GM21723 (cell line): ENCODE results near the gene SOX13.
"Not testable (repeated sequence)": the region's sequence is repeated elsewhere in the genome, so short reads cannot be mapped to it uniquely, and the experiment has no call there.

Experiments used
- ATAC-seq: cut with Tn5 transposase; IDR thresholded peaks from one replicate; pipeline ENCODE4 v1.9.1; 2021; ENCODE audit warnings: mild to moderate bottlenecking, moderate library complexity; ENCODE audit not compliant: unreplicated experiment

The SOX13 gene

GRCh38 chr1:204072931-204073836 is at the start of gene SOX13:
TSS of gene SOX13 (plus strand) at chr1:204073115. CDS start at chr1:204112916, 39,801 bp downstream.
- ATAC-seq: no peak

- no peak for ATAC-seq
Measured at GRCh38 chr1:204025917-204026707, 46.8 kb upstream of the SOX13 start.

DNA sequence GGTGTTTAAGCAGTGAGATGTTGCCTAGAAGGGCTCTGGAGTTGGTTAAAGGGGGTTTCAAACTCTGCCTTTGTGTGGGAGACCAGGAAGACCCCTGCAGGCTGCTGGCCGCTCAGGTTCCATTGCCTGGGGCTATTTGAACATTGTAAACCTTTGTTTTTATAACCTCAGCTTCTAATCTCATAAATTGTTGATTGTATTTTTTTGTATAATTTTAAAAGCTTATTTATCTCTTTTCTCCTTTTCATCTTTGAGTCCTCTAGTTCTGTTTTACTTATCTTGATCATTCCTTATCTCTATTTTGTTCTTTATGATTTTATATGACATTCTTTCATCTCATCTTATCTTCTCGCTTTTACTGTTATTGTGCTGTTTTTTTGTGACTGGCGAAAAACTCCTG is 45.5 kb upstream of the SOX13 start:
- no peak for ATAC-seq

GRCh38 chr1:204029016-204029415 is 43.9 kb upstream of the SOX13 start:
- no peak for ATAC-seq

DNA sequence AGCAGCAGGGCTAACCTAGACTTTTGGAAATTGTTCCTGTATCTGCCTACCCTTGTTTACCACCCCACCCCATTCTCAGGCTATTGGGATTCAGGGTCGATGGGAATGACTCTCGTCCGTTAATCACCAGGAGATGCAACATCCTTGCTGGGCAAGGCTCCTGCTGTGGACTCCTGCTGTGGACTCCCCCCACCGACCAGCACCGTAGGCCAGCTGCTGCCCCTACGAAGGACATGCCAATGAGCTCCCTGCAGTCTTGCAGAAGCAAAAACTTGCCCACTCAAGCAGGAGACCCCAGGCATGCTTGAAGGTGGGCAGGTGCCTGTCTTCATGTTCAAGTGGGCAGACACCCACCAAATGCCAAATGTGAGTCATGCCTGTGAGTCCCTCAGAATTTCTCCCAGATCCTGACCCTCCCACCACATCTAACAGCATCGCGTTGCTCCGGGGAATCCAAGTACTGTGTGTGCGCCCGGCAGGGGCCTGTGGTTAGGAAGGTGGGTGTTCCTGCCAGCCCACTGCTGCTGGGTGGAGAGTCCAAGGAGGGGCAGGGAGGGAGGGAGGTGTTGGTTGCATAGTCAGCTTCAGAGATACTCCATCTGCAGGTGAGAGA is 41.7 kb upstream of the SOX13 start:
- no peak for ATAC-seq

- no peak for ATAC-seq
Measured at GRCh38 chr1:204032642-204033235, 40.2 kb upstream of the SOX13 start.

DNA sequence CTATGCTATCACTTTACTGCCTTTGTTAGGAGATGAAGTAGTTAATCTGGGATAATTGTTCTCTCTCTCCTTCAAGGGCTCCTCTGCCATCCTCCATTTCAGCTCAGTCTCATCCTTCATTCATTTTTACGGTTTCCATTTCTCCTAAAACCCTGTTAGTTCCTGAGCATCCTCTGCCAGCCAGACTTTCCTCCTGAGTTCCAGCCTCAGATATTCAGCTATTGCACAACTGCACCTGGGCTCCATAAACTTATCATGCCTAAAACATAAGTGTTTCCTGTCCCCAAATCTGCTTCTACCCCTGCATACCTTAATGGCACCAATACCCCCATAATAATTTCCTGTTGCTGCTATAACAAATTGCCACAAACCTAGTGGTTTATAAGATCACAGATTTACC is 39.6 kb upstream of the SOX13 start:
- ATAC-seq: no peak

DNA sequence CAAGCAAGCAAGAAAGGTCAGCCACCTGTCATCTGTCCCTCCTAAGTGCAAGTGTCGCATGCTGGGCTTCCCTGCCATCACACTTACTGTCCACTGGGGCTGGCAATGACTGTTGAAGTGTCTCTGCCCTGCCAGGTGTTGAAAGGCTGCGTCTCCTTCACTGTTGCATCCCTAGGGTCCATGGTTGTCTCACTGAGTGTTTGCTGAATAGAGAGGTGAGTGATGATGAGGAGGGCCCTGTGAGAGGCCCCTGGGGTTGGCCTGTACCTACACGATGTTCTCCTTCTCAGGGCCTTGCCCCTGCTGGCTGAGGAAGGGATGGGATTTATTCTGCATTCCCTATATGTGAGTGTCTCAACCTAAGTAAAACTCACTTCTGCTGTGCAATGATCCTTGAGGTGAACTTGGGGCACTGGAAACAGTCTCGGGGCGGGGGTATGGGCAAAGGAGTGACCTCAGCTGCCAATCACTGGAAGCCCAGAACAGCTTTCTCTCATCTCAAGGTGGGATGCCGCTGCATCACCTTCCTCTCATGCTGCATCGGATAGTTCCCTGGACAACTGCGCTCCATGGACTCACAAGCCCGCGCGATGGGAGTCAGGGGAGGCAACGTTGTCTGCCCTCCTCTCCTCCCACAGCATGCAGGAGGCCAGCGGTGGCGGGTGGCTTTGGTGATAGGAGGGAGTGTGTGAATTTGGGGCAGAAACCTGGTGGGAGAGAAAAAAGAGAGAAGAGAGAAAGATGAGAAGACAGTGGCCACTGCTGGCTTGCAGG is 35.8 kb upstream of the SOX13 start:
- ATAC-seq: no peak

DNA sequence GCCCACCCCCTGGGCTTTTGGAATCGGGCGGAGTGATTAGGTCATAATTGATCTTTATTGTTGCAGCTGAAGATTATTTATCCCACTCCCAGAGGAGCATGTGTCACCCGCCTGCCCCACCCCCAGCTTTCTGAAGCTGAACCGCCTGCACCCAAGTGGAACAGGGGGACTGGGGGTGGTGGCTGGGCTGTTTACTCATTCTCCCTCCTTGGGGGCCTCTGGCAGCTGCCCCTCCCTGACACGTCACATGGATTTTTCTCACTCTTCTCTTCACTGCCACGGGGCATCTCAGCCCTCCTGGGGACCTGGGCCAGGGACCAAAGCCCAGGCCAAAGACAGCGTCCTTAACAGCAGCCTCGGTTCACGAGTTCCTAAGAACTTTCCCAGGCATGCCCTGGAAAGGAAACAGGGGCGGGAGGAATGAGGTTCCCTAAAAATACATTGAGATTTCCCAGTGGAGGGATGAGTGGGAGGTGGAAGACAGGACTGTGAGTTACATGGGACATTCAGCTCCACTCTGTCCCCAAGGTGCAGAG is 31.6 kb upstream of the SOX13 start:
- ATAC-seq: no peak

DNA sequence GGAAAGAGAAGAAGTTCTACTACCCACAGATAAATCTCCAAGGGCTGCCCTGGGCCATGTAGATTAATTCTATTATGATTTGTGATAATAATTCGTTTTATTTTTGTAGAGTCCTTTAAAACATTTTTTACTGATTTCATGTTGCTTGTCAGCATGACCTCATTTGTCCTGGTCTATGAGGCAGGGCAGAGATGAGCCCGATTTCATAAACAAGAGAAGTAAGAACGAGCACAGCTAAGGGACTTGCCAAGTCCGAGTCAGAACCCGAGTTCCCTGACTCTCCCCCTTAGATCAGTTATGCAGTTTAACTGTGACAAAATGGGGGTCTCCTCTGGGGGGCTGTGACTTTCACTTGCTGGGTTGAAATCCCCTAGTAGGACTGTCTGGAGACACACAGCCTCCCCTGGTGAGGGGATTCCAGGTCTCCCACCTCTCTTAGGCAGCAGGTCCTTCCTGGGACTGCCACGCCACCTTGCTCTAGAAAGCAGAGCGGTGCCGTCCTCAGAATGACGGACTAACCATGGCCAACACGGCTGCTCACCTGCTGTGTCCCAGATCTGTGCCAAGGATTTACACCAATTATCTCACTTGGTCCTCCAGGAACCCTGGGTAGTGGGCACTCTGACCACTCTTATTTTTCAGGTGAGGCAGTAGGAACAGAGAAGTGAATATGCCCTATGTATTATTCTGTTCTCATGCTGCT is 31.0 kb upstream of the SOX13 start:
- ATAC-seq: no peak

DNA sequence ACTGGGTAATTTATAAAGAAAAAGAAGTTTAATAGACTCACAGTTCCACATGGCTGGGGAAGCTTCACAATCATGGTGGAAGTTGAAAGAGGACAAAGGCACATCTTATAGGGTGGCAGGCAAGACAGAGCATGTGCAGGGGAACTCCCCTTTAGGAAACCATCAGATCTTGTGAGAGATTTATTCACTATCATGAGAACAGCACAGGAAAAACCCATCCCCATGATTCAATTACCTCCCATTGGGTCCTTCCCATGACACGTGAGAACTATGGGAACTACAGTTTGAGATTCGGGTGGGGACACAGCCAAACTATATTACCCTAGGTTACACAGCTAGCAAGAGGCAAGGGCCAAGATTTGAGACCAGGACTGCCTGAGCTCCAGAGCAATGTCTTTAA is 30.4 kb upstream of the SOX13 start:
- no peak for ATAC-seq

GRCh38 chr1:204043680-204044079 is 29.2 kb upstream of the SOX13 start:
- no peak for ATAC-seq

- ATAC-seq: no peak
Measured at GRCh38 chr1:204044448-204044847, 28.5 kb upstream of the SOX13 start.

GRCh38 chr1:204045430-204045829 is 27.5 kb upstream of the SOX13 start:
- no peak for ATAC-seq

DNA sequence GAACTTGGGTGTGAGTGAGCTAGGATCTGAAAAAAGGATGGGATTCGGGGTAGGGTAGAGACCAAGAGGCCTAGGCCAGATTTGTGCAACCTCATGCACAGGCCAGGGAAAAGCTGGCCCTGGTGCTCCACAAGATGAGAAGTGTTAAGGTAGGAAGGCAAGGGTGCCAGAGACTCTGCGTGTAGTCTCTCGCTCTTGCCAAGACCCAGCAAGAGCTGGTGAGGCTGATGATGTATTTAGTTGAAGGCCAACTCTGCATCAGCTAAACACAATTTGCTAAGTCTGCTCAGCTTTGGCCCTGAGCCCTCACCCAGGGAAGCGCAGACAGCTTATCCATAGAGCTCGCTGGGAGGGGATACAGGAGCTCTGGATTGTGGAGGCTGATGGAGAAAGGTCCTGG is 26.6 kb upstream of the SOX13 start:
- ATAC-seq: no peak

- ATAC-seq: not testable (repeated sequence)
Measured at GRCh38 chr1:204048796-204049195, 24.1 kb upstream of the SOX13 start.

GRCh38 chr1:204051258-204051657 is 21.7 kb upstream of the SOX13 start:
- no peak for ATAC-seq

GRCh38 chr1:204051718-204052117 is 21.2 kb upstream of the SOX13 start:
- no peak for ATAC-seq

DNA sequence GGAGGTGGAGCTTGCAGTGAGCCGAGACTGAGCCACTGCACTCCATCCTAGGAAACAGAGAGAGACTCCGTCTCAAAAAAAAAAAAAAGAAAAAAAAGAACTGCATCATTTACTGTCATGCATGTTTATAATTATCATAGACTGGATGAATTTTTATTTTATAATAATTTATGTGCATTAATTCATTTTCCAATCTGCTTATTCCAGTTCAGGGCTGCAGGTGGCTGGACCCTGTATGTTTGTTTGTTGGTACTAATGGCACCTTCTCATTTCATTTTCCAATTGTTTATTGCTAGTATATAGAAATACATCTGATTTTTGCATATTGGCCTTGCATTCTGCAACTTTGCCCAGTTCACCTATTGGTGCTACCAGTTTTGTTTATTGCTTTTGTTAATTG is 19.0 kb upstream of the SOX13 start:
- no peak for ATAC-seq

DNA sequence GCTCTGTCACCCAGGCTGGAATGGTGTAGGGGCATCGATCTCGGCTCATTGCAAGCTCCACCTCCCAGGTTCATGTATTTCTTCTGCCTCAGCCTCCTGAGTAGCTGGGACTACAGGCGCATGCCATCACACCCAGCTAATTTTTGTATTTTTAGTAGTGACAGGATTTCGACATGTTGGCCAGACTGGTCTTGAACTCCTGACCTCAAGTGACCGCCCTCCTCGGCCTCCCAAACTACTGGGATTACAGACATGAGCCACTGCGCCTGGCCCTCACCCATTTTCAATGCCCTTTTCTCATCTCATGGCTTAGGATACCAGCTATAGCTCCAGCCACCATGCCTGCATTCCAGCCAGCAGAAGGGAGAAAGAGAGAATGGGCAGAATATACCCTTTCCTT is 12.9 kb upstream of the SOX13 start:
- ATAC-seq: no peak
